ENCODE data around the gene GALNT18.

DNA sequence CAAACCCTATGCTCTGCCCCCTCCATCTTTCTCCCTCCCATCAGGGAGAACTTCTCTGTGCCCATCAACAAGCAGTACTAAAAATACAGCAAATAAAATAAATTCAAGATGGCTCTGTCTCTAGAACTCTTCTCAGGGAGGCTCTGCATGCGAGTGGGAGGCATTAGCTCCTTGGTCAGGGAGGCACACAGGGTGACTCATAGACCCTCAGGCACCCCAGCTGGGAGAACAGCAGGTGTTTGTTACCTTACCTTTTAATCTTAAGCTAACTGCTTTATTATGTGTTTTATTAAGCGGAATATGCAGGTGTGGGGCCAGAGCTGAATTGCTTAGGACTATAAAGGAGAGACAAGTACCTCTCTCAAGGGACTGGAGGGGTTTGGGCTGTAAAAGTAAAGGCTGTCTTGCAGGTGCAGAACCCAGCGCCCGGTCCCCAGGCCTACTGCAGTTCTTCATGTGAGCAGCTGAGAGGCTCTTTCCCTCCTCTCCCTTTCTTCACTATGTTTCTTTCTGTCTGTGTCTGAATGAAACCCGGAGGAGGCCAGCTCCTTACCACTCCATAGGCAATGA lies 289.6 kb downstream of the GALNT18 start:
- TF ChIP-seq CTCF (IDR thresholded peaks at IDR 0.05; ENCODE audit: insufficient read depth, low read length) (no peak), SPI1 (IDR thresholded peaks at IDR 0.05; ENCODE audit: borderline replicate concordance, low read depth) (no peak), GABPA (IDR thresholded peaks at IDR 0.05; ENCODE audit: low read depth) (no peak), POLR2AphosphoS5 (IDR thresholded peaks at IDR 0.05; ENCODE audit: low read depth) (no peak), REST (IDR thresholded peaks at IDR 0.05; ENCODE audit: insufficient replicate concordance, low read depth) (no peak)
